ENCODE data around the gene ATG101. TPM values are rescaled to one million over a fixed set of nuclear protein-coding genes. Genes with fewer than 3 reads are reported as not detected.

Gene ATG101
- total and polyA plus RNA-seq, 4 donors, result 12.9 to 31.8 (median 29.4) TPM

GRCh38 chr12:52053536-52054209 lies 16.1 kb upstream of the ATG101 start (continued):
- TF ChIP-seq MAX (IDR thresholded peaks at IDR 0.05) (no peak), EGR1 (IDR thresholded peaks at IDR 0.05; ENCODE audit: low read depth in 2 of 2) (no peak), RAD21 (IDR thresholded peaks at IDR 0.05) (no peak), ZBTB33 (IDR thresholded peaks at IDR 0.05) (no peak), JUND (IDR thresholded peaks at IDR 0.05) (no peak), FOXA2 (IDR thresholded peaks at IDR 0.05) (no peak), SP1 (IDR thresholded peaks at IDR 0.05) (no peak), NR2F2 (IDR thresholded peaks at IDR 0.05) (no peak), HNF4G (IDR thresholded peaks at IDR 0.05) (no peak)

- Histone ChIP-seq H3K9ac (ENCODE audit: low read depth in 1 of 2, low read length in 2 of 2) (no peak overlapping the region), H3K4me3 (ENCODE audit: low read depth in 1 of 3, low read length in 3 of 3) (no peak overlapping the region), H3K4me1 (ENCODE audit: control insufficient read depth in 4 of 4, insufficient read depth in 4 of 4, low read length in 3 of 4) (peaks cover 0 to 12% (median 7%) of the 10 kb centered on the region in 4 donors), H3K27me3 (ENCODE audit: control insufficient read depth in 4 of 4, insufficient read depth in 4 of 4, low read length in 3 of 4) (no peaks in the 10 kb centered on the region), H3K9me3 (ENCODE audit: control insufficient read depth in 4 of 4, low read length in 3 of 4) (no peaks in the 10 kb centered on the region), H3K27ac (ENCODE audit: low read depth in 1 of 2, low read length in 2 of 2) (no peak overlapping the region), H3K36me3 (ENCODE audit: control insufficient read depth in 4 of 4, insufficient read depth in 3 of 4, low read depth in 1 of 4, low read length in 3 of 4) (peaks cover 0 to 18% (median 2%) of the 10 kb centered on the region in 4 donors)
- TF ChIP-seq REST (IDR thresholded peaks at IDR 0.05) (no peak), ATF3 (IDR thresholded peaks at IDR 0.05) (no peak), JUND (IDR thresholded peaks at IDR 0.05) (no peak), FOXA2 (IDR thresholded peaks at IDR 0.05) (no peak), CTCF (IDR thresholded peaks at IDR 0.05; ENCODE audit: low read depth, low read length, missing input control) (no peak), RXRA (IDR thresholded peaks at IDR 0.05) (no peak), RAD21 (IDR thresholded peaks at IDR 0.05) (no peak), ZBTB33 (IDR thresholded peaks at IDR 0.05) (no peak), HNF4A (conservative IDR thresholded peaks at IDR 0.05) (no peak), FOXA1 (IDR thresholded peaks at IDR 0.05) (no peak), TAF1 (conservative IDR thresholded peaks at IDR 0.05) (no peak), HNF4G (IDR thresholded peaks at IDR 0.05) (no peak), EGR1 (IDR thresholded peaks at IDR 0.05; ENCODE audit: low read depth in 2 of 2) (no peak), NR2F2 (IDR thresholded peaks at IDR 0.05) (no peak)
- 93% methylated on average over 21 of the region's 21 CpGs for WGBS
- DNase-seq (ENCODE audit: low spot score), result no peak
Observed at GRCh38 chr12:52054231-52054832, 15.4 kb upstream of the ATG101 start.

Data from liver (tissue), 9 donors.